ENCODE results near the gene CENPO.

CENPO gene

GRCh38 chr2:24824071-24824588 lies 30.9 kb downstream of the CENPO start:
- peak; percentile 55 for DNase-seq (ENCODE audit: low spot score)
- TF ChIP-seq CTCF (IDR thresholded peaks at IDR 0.05), result no peak
- Histone ChIP-seq H3K27ac (no peak overlapping the region), H3K4me3 (no peak overlapping the region)

GRCh38 chr2:24824966-24825882 lies 32.0 kb downstream of the CENPO start:
- H3K27ac ChIP-seq, result no peak overlapping the region
- no peak overlapping the region for H3K4me3 ChIP-seq
- TF ChIP-seq CTCF (IDR thresholded peaks at IDR 0.05), result peak; percentile 36
- peak; percentile 54 for DNase-seq (ENCODE audit: low spot score)

- no peak for DNase-seq (ENCODE audit: low spot score)
- no peak overlapping the region for H3K4me3 ChIP-seq
- TF ChIP-seq CTCF (IDR thresholded peaks at IDR 0.05), result no peak
- H3K27ac ChIP-seq, result no peak overlapping the region
Observed at GRCh38 chr2:24825883-24826772, 32.9 kb downstream of the CENPO start.

GRCh38 chr2:24826773-24827145 lies 33.5 kb downstream of the CENPO start:
- DNase-seq (ENCODE audit: low spot score), result no peak
- Histone ChIP-seq H3K27ac (no peak overlapping the region), H3K4me3 (no peak overlapping the region)
- TF ChIP-seq CTCF (IDR thresholded peaks at IDR 0.05), result no peak

GRCh38 chr2:24827321-24828237 lies 34.4 kb downstream of the CENPO start:
- Histone ChIP-seq H3K27ac (no peak overlapping the region), H3K4me3 (no peak overlapping the region)
- peak; percentile 89 for TF ChIP-seq CTCF (IDR thresholded peaks at IDR 0.05)
- DNase-seq (ENCODE audit: low spot score), result peak; percentile 83

GRCh38 chr2:24828238-24828996 lies 35.2 kb downstream of the CENPO start:
- no peak overlapping the region for H3K27ac ChIP-seq
- peak; percentile 60 for DNase-seq (ENCODE audit: low spot score)
- H3K4me3 ChIP-seq, result no peak overlapping the region
- TF ChIP-seq CTCF (IDR thresholded peaks at IDR 0.05), result no peak
